Activated naive CD4-positive, alpha-beta T cell (primary cell): ENCODE results near the gene ACACB.

Experiments used
- DNase-seq, 4 experiments: peaks; one replicate each; lab custom pipeline; 2025; lab: John Stamatoyannopoulos, UW

ACACB gene

GRCh38 chr12:109278912-109279311 lies 162.5 kb downstream of the ACACB start:
- no peak for DNase-seq

- DNase-seq = no peak
Measured at GRCh38 chr12:109279525-109279924, 163.1 kb downstream of the ACACB start.

- no peak for DNase-seq
Measured at GRCh38 chr12:109281452-109281851, 165.1 kb downstream of the ACACB start.

- no peak for DNase-seq
Measured at GRCh38 chr12:109284392-109284791, 168.0 kb downstream of the ACACB start.

GRCh38 chr12:109286252-109286651 lies 169.9 kb downstream of the ACACB start:
- DNase-seq = no peak

GRCh38 chr12:109286652-109287051 lies 170.3 kb downstream of the ACACB start:
- no peak for DNase-seq

GRCh38 chr12:109287181-109287580 lies 170.8 kb downstream of the ACACB start:
- no peak for DNase-seq

GRCh38 chr12:109287811-109288469 lies 171.6 kb downstream of the ACACB start:
- DNase-seq = no peak

GRCh38 chr12:109288571-109288970 lies 172.2 kb downstream of the ACACB start:
- DNase-seq = no peak

GRCh38 chr12:109289004-109289403 lies 172.6 kb downstream of the ACACB start:
- no peak for DNase-seq

- no peak for DNase-seq
Measured at GRCh38 chr12:109289551-109289950, 173.2 kb downstream of the ACACB start.

GRCh38 chr12:109290061-109290460 lies 173.7 kb downstream of the ACACB start:
- no peak for DNase-seq

GRCh38 chr12:109291117-109291516 lies 174.7 kb downstream of the ACACB start:
- DNase-seq = no peak

GRCh38 chr12:109291521-109292341 lies 175.3 kb downstream of the ACACB start:
- no peak for DNase-seq

GRCh38 chr12:109292342-109292711 lies 175.9 kb downstream of the ACACB start:
- no peak for DNase-seq

GRCh38 chr12:109293106-109293505 lies 176.7 kb downstream of the ACACB start:
- DNase-seq = no peak

- DNase-seq = no peak
Measured at GRCh38 chr12:109294286-109294796, 178.0 kb downstream of the ACACB start.

GRCh38 chr12:109295764-109296425 lies 179.5 kb downstream of the ACACB start:
- no peak for DNase-seq

- no peak for DNase-seq
Measured at GRCh38 chr12:109296431-109296830, 180.0 kb downstream of the ACACB start.

GRCh38 chr12:109299849-109300248 lies 183.5 kb downstream of the ACACB start:
- no peak for DNase-seq

- no peak for DNase-seq
Measured at GRCh38 chr12:109301643-109302168, 185.3 kb downstream of the ACACB start.

- no peak for DNase-seq
Measured at GRCh38 chr12:109302358-109302757, 186.0 kb downstream of the ACACB start.

GRCh38 chr12:109302770-109303169 lies 186.4 kb downstream of the ACACB start:
- DNase-seq = no peak
